Adrenal gland (tissue), 12 donors: ENCODE results near the gene NRXN2. TPM values are rescaled to one million over a fixed set of nuclear protein-coding genes. Genes with fewer than 3 reads are reported as not detected.

Experiments used
- DNase-seq, 7 donors: peaks; one replicate each; pipeline ENCODE4 v3.0.0-alpha.2; 2019 to 2020
- H3K27ac ChIP-seq, 5 donors: fragments of 200-600 bp; sonication (generic) in 4 of 5; 1 replicate in 3 of 5; 2 replicates in 2 of 5; pipeline versions ENCODE4 v1.5.1 to v1.8.0; 2016 to 2020; ENCODE audit warnings: mild to moderate bottlenecking in 1 of 5
- H3K27me3 ChIP-seq: fragments of 200-600 bp; 2 replicates; pipeline ENCODE4 v1.8.0; 2021
- H3K36me3 ChIP-seq, 2 donors: fragments of 200-600 bp; replicated peaks in 1 of 2; 1 replicate in 1 of 2; 2 replicates in 1 of 2; pipeline versions ENCODE4 v1.5.1 to v1.8.0; 2018 to 2022
- H3K4me1 ChIP-seq, 2 donors: fragments of 200-600 bp; replicated peaks in 1 of 2; 1 replicate in 1 of 2; 2 replicates in 1 of 2; pipeline versions ENCODE4 v1.5.1 to v1.8.0; 2018 to 2021
- H3K4me3 ChIP-seq, 4 donors: fragments of 200-600 bp; sonication (generic) in 3 of 4; one replicate each; pipeline ENCODE4 v1.5.1; 2016 to 2018
- H3K9me3 ChIP-seq, 3 donors: fragments of 200-600 bp; sonication (generic) in 1 of 3; replicated peaks in 1 of 3; 1 replicate in 2 of 3; 2 replicates in 1 of 3; pipeline versions ENCODE4 v1.5.1 to v1.8.0; 2016 to 2021
- POLR2A ChIP-seq, 2 donors: fragments of 450-650 bp; IDR thresholded peaks; one replicate each; pipeline ENCODE4 v1.6.1; 2017; ENCODE audit warnings: antibody characterized with exemption in 2 of 2, mild to moderate bottlenecking in 2 of 2, moderate library complexity in 1 of 2
- WGBS, 4 donors: extraction: QIAGEN DNeasy Blood & Tissue Kit in 2 of 4; methylation state at CpG; one replicate each; pipeline versions ENCODE4 v1.1.5 to v1.1.7; 2013 to 2017; 5-methylcytosine and 5-hydroxymethylcytosine counted together
- intact Hi-C, 2 donors: fragments of 100-400 bp; cut with DNase I; formaldehyde crosslinking; loops; one replicate each; pipeline versions ENCODE4 v1.14.1 to v1.15.0; 2022 to 2023
- polyA plus RNA-seq, 3 donors: library from polyadenylated mRNA; stranded (reverse); fragments of 200-250 nt in 2 of 3; fragments of 350-450 nt in 1 of 3; fragmentation: Illumina TruSeq in 1 of 3; extraction: RNeasy Lipid Tissue Mini Kit (QIAGEN cat#74804) in 1 of 3; gene quantifications; one replicate each; pipeline ENCODE4 v1.2.3, GENCODE V29; 2013 to 2014
- total RNA-seq, 9 donors: library from RNA; depleted of rRNA in 4 of 9; stranded (reverse); fragments of >200 nt in 4 of 9; fragments of 120-200 nt in 1 of 9; fragmentation: NEBNext Ultra II Directional in 1 of 9; extraction: Animal tissue kit (Norgen Biotek cat#: 25700) in 1 of 9; gene quantifications; one replicate each; pipeline versions ENCODE4 v1.1.0 to v1.2.4, GENCODE V29; 2013 to 2023
- TF ChIP-seq, protein P1 (sequence below), 6 experiments: fragments of 450-650 bp in 4 of 6; fragments of 200-600 bp in 2 of 6; sonication (generic) in 1 of 6; IDR thresholded peaks; 1 replicate in 5 of 6; 2 replicates in 1 of 6; pipeline versions ENCODE4 v1.5.1 to v1.8.0; 2016 to 2021; ENCODE audit warnings: antibody characterized with exemption in 6 of 6, mild to moderate bottlenecking in 2 of 6, moderate library complexity in 1 of 6
- donor health status: healthy with polysubstance abuse.
- donor health status: Bipolar disorder and iron deficiency.
- donor health status: DM: yes; HTN: yes; CAD: no.
- donor health status: DM: no; HTN: no; CAD: no.
- donor health status: DM: no; HTN: no; CAD: no.
- donor health status: DM: yes; HTN: yes; CAD: no.

Gene NRXN2
- total and polyA plus RNA-seq, 12 donors: 1.7 to 17.1 (median 4.9) TPM

DNA sequence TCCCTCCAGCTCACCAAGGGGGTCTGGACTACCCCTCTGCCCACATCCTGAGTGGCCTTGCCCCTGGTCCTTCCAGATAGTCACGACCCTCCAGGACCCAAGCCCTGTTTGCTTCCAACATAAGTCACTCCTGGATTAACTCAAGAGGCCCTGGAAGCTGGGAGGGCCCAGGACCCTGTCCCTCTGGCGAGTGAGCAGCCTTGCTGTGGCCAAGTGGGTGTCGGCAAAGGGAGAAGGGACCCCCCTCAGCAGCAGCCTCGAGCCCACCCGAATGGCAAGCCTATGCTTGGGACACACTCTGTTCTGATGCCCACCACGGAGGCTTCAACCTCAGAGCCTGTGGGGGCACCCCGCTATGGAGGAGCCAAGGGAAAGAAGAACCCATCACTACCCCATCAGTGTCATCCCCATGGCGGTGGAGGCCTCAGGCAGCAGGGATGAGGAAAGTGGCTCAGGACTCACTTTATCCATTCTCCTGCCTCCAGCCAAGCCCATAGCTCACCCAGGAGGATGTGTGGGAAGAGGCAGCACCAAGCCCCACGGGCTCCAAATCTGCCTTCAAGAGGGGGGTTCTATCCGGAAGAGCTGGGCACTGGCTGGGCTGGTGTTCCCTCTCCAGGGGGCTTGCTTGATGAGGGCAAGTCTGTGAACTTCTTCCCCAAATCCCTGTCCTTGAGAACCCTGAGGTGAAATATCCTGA, 119.4 kb downstream of the NRXN2 start:
- no peaks in the 10 kb centered on the region for H3K27me3 ChIP-seq
- H3K36me3 ChIP-seq: no peaks in the 10 kb centered on the region
- 77 to 95% (median 89%) methylated on average over 5 to 10 of the region's 10 CpGs for WGBS, 4 donors
- no peak for DNase-seq
- intact Hi-C loops: no loop called here
- no peaks in the 10 kb centered on the region for H3K4me1 ChIP-seq
- no peak overlapping the region for H3K27ac ChIP-seq
- H3K9me3 ChIP-seq: no peaks in the 10 kb centered on the region
- H3K4me3 ChIP-seq: no peak overlapping the region
- TF ChIP-seq, protein P1, sequence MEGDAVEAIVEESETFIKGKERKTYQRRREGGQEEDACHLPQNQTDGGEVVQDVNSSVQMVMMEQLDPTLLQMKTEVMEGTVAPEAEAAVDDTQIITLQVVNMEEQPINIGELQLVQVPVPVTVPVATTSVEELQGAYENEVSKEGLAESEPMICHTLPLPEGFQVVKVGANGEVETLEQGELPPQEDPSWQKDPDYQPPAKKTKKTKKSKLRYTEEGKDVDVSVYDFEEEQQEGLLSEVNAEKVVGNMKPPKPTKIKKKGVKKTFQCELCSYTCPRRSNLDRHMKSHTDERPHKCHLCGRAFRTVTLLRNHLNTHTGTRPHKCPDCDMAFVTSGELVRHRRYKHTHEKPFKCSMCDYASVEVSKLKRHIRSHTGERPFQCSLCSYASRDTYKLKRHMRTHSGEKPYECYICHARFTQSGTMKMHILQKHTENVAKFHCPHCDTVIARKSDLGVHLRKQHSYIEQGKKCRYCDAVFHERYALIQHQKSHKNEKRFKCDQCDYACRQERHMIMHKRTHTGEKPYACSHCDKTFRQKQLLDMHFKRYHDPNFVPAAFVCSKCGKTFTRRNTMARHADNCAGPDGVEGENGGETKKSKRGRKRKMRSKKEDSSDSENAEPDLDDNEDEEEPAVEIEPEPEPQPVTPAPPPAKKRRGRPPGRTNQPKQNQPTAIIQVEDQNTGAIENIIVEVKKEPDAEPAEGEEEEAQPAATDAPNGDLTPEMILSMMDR (IDR thresholded peaks at IDR 0.05): no peak
- no peak for TF ChIP-seq POLR2A (IDR thresholded peaks at IDR 0.05)

DNA sequence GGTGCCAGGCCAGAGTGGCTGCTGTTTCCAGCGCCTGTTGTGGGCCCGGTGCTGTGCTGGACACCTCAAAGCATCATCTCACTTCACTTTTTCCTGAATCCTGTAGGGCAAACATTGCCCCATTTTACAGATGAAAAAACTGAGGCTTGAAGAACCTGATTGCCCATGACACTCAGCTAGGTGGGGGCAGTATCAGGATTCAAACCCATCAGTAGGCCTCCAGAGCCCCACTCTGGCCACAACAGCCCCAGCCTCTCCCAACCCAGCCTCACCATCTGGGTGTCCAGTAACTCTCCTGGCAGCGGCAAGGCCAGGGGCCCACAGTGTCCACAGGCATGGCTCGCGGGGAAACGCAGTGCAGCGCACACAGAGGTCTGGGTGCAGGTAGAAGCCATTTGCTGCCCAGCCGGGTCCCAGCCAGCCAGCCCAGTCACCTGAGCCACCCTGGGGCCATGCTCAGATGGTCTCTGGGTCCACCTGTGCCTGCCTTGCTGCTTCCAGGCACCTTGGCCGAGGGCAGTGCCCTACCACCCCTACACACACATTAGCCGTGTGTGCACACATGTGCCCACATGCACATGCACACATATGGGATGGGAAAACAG, 120.4 kb downstream of the NRXN2 start:
- TF ChIP-seq POLR2A (IDR thresholded peaks at IDR 0.05): no peak
- TF ChIP-seq, protein P1 (IDR thresholded peaks at IDR 0.05): no peak
- 91 to 100% (median 91%) methylated on average over 2 to 10 of the region's 10 CpGs for WGBS, 4 donors
- Histone ChIP-seq H3K4me1 (no peaks in the 10 kb centered on the region), H3K4me3 (no peak overlapping the region), H3K9me3 (no peaks in the 10 kb centered on the region), H3K27ac (no peak overlapping the region), H3K36me3 (no peaks in the 10 kb centered on the region), H3K27me3 (no peaks in the 10 kb centered on the region)
- intact Hi-C loops: no loop called here
- DNase-seq: no peak

DNA sequence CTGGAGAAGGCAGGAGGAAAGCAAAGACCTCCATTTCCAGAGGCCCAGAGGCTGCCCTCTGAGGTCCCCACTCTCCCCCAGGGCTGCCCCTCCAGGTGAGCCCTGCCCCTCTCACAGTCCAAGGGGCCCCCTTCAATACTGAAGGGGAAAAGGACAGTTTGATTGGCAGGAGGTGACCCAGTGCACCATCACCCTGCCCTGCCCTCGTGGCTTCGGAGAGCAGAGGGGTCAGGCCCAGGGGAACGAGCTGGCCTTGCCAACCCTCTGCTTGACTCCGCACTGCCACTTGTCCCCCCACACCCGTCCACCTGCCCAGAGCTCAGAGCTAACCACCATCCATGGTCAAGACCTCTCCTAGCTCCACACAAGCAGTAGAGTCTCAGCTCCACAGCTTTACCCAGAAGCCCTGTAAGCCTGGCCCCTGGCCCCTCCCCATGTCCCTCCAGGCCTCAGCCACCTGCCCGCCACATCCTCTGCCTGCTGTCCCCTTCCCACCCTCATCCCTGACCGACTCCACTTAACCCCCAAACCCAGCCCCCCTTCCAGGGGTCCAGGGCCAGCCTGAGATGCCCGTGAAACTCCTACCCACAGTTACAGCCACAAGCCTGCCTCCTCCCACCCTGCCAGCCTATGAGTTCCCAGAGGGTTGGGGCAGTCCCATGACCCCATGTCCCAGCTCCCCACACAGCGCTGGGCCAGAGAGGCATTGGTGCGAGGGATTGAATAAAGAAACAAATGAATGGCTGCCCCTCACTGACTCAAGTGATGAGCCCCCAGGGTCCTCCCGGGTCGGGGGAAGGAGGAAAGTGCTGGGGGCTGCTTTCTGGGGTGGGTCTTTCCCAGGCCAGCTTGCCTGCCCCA, 121.2 kb downstream of the NRXN2 start:
- no peak for DNase-seq
- H3K4me3 ChIP-seq: no peak overlapping the region
- no peaks in the 10 kb centered on the region for H3K36me3 ChIP-seq
- no peak for TF ChIP-seq POLR2A (IDR thresholded peaks at IDR 0.05)
- TF ChIP-seq, protein P1 (IDR thresholded peaks at IDR 0.05): no peak
- intact Hi-C loops: no loop called here
- no peaks in the 10 kb centered on the region for H3K4me1 ChIP-seq
- 78 to 93% (median 87%) methylated on average over 7 to 12 of the region's 12 CpGs for WGBS, 4 donors
- no peaks in the 10 kb centered on the region for H3K9me3 ChIP-seq
- H3K27me3 ChIP-seq: no peaks in the 10 kb centered on the region
- no peak overlapping the region for H3K27ac ChIP-seq

DNA sequence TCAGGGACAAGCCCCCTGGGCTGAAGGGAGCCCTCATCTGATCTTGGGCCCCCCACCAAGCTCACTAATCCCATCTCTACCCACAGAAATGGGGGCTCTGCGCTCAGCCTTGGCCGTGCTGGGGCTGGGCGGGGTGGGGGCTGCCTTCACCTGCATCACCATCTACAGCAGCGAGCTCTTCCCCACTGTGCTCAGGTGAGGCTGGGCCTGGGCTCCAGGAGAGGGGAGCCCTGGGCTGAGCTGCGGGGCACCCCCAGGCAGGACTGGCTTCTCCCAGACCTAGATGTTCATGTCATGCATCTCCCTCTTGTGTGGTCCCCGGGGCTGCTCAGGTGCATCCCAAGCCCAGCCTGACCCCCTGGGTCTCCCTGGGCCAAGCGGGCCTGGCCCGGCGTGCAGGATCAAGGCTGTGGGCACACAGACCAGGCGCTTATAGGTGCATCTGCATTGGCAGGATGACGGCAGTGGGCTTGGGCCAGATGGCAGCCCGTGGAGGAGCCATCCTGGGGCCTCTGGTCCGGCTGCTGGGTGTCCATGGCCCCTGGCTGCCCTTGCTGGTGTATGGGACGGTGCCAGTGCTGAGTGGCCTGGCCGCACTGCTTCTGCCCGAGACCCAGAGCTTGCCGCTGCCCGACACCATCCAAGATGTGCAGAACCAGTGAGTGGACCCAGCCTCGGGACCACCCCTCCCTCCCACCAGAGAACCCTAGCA, 122.6 kb downstream of the NRXN2 start:
- no peak overlapping the region for H3K4me3 ChIP-seq
- TF ChIP-seq POLR2A (IDR thresholded peaks at IDR 0.05): no peak
- TF ChIP-seq, protein P1 (IDR thresholded peaks at IDR 0.05): no peak

More for the DNA sequence above, 122.6 kb downstream of the NRXN2 start:
- WGBS, 4 donors: 86 to 97% (median 91%) methylated on average over 4 to 19 of the region's 19 CpGs
- Histone ChIP-seq H3K9me3 (no peaks in the 10 kb centered on the region), H3K27ac (no peak overlapping the region), H3K4me1 (no peaks in the 10 kb centered on the region), H3K36me3 (no peaks in the 10 kb centered on the region), H3K27me3 (no peaks in the 10 kb centered on the region)
- intact Hi-C loops: no loop called here
- DNase-seq: no peak
